ENCODE results near the gene MMD. TPM values are rescaled to one million over a fixed set of nuclear protein-coding genes. Genes with fewer than 3 reads are reported as not detected.
A peak's percentile ranks its signal among the peaks of the same experiment; 100 is the strongest.

Gene MMD
- total and polyA plus RNA-seq, 2 of the 13 experiments (the other 11 are each of a cell fraction or from before 2014, with no cell fraction given), result 121 to 225 TPM

- TF ChIP-seq RAD21 (CRISPR knock-in tag; IDR thresholded peaks at IDR 0.05) (no peak), ZBTB4 (CRISPR knock-in tag; IDR thresholded peaks at IDR 0.05; ENCODE audit: borderline replicate concordance) (no peak), SCMH1 (CRISPR knock-in tag; IDR thresholded peaks at IDR 0.05; ENCODE audit: borderline replicate concordance) (no peak), GPBP1L1 (CRISPR knock-in tag; IDR thresholded peaks at IDR 0.05) (no peak), PHF21A (CRISPR knock-in tag; IDR thresholded peaks at IDR 0.05) (peak; percentile 76; the same call in 1 of the 2 replicates), SNRNP70 (IDR thresholded peaks at IDR 0.05; ENCODE audit: low read depth, low read length) (no peak), SKIL (CRISPR knock-in tag; IDR thresholded peaks at IDR 0.05; ENCODE audit: borderline replicate concordance) (no peak), ZBTB38 (CRISPR knock-in tag; IDR thresholded peaks at IDR 0.05) (peak; percentile 80), ZFP36L2 (CRISPR knock-in tag; IDR thresholded peaks at IDR 0.05) (no peak), USF2 (IDR thresholded peaks at IDR 0.05; ENCODE audit: low read depth, low read length) (no peak), USF2 (CRISPR knock-in tag; IDR thresholded peaks at IDR 0.05; ENCODE audit: borderline replicate concordance) (no peak), HDAC1 (CRISPR knock-in tag; IDR thresholded peaks at IDR 0.05) (peak; percentile 67; the same call in 1 of the 2 replicates), HNRNPLL (IDR thresholded peaks at IDR 0.05; ENCODE audit: low read depth, low read length, poor library complexity, severe bottlenecking) (no peak), ZNF747 (CRISPR knock-in tag; IDR thresholded peaks at IDR 0.05; ENCODE audit: borderline replicate concordance) (no peak), FOXJ3 (CRISPR knock-in tag; IDR thresholded peaks at IDR 0.05; ENCODE audit: borderline replicate concordance) (peak; percentile 93; the same call in 1 of the 2 replicates), RXRA (CRISPR knock-in tag; IDR thresholded peaks at IDR 0.05) (no peak; the same call in 1 of the 2 replicates), ZNF275 (CRISPR knock-in tag; IDR thresholded peaks at IDR 0.05; ENCODE audit: borderline replicate concordance) (no peak), RBM22 (optimal IDR thresholded peaks at IDR 0.05; ENCODE audit: low read length) (peak; percentile 82)
These were observed 27.1 kb downstream of the MMD start (continued) for GRCh38 chr17:55394357-55395021.
